Measurements from ENCODE around the gene IKZF2.

DNA sequence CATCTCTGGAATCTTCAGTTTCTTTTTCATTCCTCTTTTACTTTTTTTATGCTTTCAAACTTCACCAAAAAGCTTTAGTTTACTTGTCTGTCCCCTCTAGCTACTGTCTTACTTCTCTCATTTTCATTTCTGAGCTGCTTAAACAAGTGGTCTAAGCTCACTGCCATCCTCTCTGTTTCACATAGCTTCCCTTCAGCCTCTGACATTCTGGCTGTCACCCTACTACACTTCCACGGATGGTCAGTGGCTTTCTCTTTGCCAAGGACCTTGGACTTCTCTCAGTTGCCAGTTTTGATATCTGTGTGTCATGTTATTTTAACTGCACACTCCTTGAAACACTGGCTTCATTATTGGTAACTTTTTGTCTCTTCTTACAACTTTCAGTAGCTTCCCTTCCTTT is 176.1 kb downstream of the IKZF2 start:
- TF ChIP-seq POLR2A (IDR thresholded peaks at IDR 0.05; ENCODE audit: low read depth, low read length) (no peak), GATA2 (IDR thresholded peaks at IDR 0.05; ENCODE audit: insufficient read depth, insufficient read length, low read depth, low read length) (no peak), JUN (IDR thresholded peaks at IDR 0.05; ENCODE audit: borderline replicate concordance, insufficient read depth, insufficient read length, low read depth) (no peak), POLR2AphosphoS5 (IDR thresholded peaks at IDR 0.05; ENCODE audit: insufficient read depth, low read depth, low read length) (no peak), EZH2 (IDR thresholded peaks at IDR 0.05; ENCODE audit: borderline replicate concordance, low read depth, low read length, severe bottlenecking) (no peak), MYC (IDR thresholded peaks at IDR 0.05; ENCODE audit: low read depth, low read length) (no peak), FOS (IDR thresholded peaks at IDR 0.05; ENCODE audit: borderline replicate concordance, insufficient read depth, low read length) (no peak)
- TF ChIP-seq, protein P1, sequence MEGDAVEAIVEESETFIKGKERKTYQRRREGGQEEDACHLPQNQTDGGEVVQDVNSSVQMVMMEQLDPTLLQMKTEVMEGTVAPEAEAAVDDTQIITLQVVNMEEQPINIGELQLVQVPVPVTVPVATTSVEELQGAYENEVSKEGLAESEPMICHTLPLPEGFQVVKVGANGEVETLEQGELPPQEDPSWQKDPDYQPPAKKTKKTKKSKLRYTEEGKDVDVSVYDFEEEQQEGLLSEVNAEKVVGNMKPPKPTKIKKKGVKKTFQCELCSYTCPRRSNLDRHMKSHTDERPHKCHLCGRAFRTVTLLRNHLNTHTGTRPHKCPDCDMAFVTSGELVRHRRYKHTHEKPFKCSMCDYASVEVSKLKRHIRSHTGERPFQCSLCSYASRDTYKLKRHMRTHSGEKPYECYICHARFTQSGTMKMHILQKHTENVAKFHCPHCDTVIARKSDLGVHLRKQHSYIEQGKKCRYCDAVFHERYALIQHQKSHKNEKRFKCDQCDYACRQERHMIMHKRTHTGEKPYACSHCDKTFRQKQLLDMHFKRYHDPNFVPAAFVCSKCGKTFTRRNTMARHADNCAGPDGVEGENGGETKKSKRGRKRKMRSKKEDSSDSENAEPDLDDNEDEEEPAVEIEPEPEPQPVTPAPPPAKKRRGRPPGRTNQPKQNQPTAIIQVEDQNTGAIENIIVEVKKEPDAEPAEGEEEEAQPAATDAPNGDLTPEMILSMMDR (IDR thresholded peaks at IDR 0.05; ENCODE audit: extremely low read depth in 1 of 2, insufficient read depth in 1 of 2, low read depth in 1 of 2, low read length in 2 of 2) = no peak
- TF ChIP-seq, protein P2, sequence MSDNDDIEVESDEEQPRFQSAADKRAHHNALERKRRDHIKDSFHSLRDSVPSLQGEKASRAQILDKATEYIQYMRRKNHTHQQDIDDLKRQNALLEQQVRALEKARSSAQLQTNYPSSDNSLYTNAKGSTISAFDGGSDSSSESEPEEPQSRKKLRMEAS (IDR thresholded peaks at IDR 0.05; ENCODE audit: insufficient read depth, insufficient read length) = no peak

Measured in endothelial cell of umbilical vein (primary cell).